ENCODE data around the gene CERS6.

DNA sequence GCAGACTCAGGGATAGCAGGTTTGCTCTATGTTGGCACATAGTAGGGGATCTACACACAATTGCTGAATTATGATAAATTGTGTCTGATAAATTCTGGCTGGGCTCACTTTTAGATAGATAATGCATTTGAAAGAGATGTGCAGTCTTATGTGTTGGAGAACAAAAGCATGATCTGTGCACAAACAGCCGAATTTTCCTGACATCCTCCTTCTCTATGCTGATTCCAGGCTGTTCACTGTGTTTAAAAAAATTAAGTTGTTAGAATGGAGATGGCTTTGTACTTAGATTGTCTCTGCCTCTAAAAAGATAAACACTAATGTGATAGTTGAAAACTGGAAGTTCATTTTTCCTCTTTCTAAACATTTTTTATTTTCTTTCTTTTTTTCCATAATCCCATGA lies 2.1 kb downstream of the CERS6 start:
- TF ChIP-seq, protein P1, sequence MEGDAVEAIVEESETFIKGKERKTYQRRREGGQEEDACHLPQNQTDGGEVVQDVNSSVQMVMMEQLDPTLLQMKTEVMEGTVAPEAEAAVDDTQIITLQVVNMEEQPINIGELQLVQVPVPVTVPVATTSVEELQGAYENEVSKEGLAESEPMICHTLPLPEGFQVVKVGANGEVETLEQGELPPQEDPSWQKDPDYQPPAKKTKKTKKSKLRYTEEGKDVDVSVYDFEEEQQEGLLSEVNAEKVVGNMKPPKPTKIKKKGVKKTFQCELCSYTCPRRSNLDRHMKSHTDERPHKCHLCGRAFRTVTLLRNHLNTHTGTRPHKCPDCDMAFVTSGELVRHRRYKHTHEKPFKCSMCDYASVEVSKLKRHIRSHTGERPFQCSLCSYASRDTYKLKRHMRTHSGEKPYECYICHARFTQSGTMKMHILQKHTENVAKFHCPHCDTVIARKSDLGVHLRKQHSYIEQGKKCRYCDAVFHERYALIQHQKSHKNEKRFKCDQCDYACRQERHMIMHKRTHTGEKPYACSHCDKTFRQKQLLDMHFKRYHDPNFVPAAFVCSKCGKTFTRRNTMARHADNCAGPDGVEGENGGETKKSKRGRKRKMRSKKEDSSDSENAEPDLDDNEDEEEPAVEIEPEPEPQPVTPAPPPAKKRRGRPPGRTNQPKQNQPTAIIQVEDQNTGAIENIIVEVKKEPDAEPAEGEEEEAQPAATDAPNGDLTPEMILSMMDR (IDR thresholded peaks at IDR 0.05; ENCODE audit: poor library complexity, severe bottlenecking) = no peak
- TF ChIP-seq EP300 (conservative IDR thresholded peaks at IDR 0.05; ENCODE audit: poor library complexity, severe bottlenecking) (no peak), TAF1 (IDR thresholded peaks at IDR 0.05; ENCODE audit: low read depth) (no peak), POLR2AphosphoS5 (IDR thresholded peaks at IDR 0.05) (no peak), MXI1 (conservative IDR thresholded peaks at IDR 0.05; ENCODE audit: poor library complexity, severe bottlenecking) (no peak), EZH2 (IDR thresholded peaks at IDR 0.05; ENCODE audit: borderline replicate concordance, insufficient read depth, low read length, poor library complexity, severe bottlenecking) (no peak), SMC3 (conservative IDR thresholded peaks at IDR 0.05; ENCODE audit: poor library complexity) (no peak), RAD21 (conservative IDR thresholded peaks at IDR 0.05) (no peak)
- TF ChIP-seq, protein P2, sequence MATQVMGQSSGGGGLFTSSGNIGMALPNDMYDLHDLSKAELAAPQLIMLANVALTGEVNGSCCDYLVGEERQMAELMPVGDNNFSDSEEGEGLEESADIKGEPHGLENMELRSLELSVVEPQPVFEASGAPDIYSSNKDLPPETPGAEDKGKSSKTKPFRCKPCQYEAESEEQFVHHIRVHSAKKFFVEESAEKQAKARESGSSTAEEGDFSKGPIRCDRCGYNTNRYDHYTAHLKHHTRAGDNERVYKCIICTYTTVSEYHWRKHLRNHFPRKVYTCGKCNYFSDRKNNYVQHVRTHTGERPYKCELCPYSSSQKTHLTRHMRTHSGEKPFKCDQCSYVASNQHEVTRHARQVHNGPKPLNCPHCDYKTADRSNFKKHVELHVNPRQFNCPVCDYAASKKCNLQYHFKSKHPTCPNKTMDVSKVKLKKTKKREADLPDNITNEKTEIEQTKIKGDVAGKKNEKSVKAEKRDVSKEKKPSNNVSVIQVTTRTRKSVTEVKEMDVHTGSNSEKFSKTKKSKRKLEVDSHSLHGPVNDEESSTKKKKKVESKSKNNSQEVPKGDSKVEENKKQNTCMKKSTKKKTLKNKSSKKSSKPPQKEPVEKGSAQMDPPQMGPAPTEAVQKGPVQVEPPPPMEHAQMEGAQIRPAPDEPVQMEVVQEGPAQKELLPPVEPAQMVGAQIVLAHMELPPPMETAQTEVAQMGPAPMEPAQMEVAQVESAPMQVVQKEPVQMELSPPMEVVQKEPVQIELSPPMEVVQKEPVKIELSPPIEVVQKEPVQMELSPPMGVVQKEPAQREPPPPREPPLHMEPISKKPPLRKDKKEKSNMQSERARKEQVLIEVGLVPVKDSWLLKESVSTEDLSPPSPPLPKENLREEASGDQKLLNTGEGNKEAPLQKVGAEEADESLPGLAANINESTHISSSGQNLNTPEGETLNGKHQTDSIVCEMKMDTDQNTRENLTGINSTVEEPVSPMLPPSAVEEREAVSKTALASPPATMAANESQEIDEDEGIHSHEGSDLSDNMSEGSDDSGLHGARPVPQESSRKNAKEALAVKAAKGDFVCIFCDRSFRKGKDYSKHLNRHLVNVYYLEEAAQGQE (IDR thresholded peaks at IDR 0.05; ENCODE audit: borderline replicate concordance) = no peak
